HG02642 (cell line): ENCODE results near the gene MORN3.
"Not testable (repeated sequence)": the region's sequence is repeated elsewhere in the genome, so short reads cannot be mapped to it uniquely, and the experiment has no call there.

Experiments used
- ATAC-seq: cut with Tn5 transposase; IDR thresholded peaks from one replicate; pipeline ENCODE4 v1.9.1; 2021; ENCODE audit warnings: mild to moderate bottlenecking; ENCODE audit not compliant: unreplicated experiment, poor library complexity

MORN3 gene

GRCh38 chr12:121669521-121669900, at the start of gene MORN3:
TSS of gene MORN3 (minus strand) at chr12:121669654. CDS start at chr12:121669483, 171 bp downstream.
- ATAC-seq, result no peak

- ATAC-seq, result no peak
These were observed 49.3 kb upstream of the MORN3 start for GRCh38 chr12:121718653-121719239.

GRCh38 chr12:121717041-121717699, 47.7 kb upstream of the MORN3 start:
- no peak for ATAC-seq

GRCh38 chr12:121715862-121716435, 46.5 kb upstream of the MORN3 start:
- ATAC-seq, result no peak

- ATAC-seq, result not testable (repeated sequence)
These were observed 45.6 kb upstream of the MORN3 start for GRCh38 chr12:121715055-121715454.

GRCh38 chr12:121713793-121714192, 44.3 kb upstream of the MORN3 start:
- no peak for ATAC-seq

GRCh38 chr12:121713257-121713777, 43.9 kb upstream of the MORN3 start:
- no peak for ATAC-seq

GRCh38 chr12:121712461-121713256, 43.2 kb upstream of the MORN3 start, which contains the start of gene TMEM120B:
TSS of gene TMEM120B (plus strand) at chr12:121712752. CDS start at chr12:121712896, 144 bp downstream.
- ATAC-seq, result peak; percentile 86

GRCh38 chr12:121712190-121712460, 42.7 kb upstream of the MORN3 start:
- peak; percentile 32 for ATAC-seq

- ATAC-seq, result no peak
These were observed 42.1 kb upstream of the MORN3 start for GRCh38 chr12:121711361-121712189.

- ATAC-seq, result no peak
These were observed 40.1 kb upstream of the MORN3 start for GRCh38 chr12:121709478-121709961.

- not testable (repeated sequence) for ATAC-seq
These were observed 39.6 kb upstream of the MORN3 start for GRCh38 chr12:121709064-121709424.

- ATAC-seq, result no peak
These were observed 39.0 kb upstream of the MORN3 start for GRCh38 chr12:121708313-121709063.

- ATAC-seq, result no peak
These were observed 36.1 kb upstream of the MORN3 start for GRCh38 chr12:121705514-121705913.

GRCh38 chr12:121702944-121703343, 33.5 kb upstream of the MORN3 start:
- no peak for ATAC-seq

GRCh38 chr12:121701667-121702277, 32.3 kb upstream of the MORN3 start:
- no peak for ATAC-seq

- ATAC-seq, result not testable (repeated sequence)
These were observed 28.4 kb upstream of the MORN3 start for GRCh38 chr12:121697861-121698260.

- no peak for ATAC-seq
These were observed 27.7 kb upstream of the MORN3 start for GRCh38 chr12:121697093-121697698.
